ENCODE data around the gene IRAK1. TPM values are rescaled to one million over a fixed set of nuclear protein-coding genes. Genes with fewer than 3 reads are reported as not detected.
"Not testable (repeated sequence)": the region's sequence is repeated elsewhere in the genome, so short reads cannot be mapped to it uniquely, and the experiment has no call there.

The IRAK1 gene
- total RNA-seq, 1 experiment from 2014 or later: 147 TPM

DNA sequence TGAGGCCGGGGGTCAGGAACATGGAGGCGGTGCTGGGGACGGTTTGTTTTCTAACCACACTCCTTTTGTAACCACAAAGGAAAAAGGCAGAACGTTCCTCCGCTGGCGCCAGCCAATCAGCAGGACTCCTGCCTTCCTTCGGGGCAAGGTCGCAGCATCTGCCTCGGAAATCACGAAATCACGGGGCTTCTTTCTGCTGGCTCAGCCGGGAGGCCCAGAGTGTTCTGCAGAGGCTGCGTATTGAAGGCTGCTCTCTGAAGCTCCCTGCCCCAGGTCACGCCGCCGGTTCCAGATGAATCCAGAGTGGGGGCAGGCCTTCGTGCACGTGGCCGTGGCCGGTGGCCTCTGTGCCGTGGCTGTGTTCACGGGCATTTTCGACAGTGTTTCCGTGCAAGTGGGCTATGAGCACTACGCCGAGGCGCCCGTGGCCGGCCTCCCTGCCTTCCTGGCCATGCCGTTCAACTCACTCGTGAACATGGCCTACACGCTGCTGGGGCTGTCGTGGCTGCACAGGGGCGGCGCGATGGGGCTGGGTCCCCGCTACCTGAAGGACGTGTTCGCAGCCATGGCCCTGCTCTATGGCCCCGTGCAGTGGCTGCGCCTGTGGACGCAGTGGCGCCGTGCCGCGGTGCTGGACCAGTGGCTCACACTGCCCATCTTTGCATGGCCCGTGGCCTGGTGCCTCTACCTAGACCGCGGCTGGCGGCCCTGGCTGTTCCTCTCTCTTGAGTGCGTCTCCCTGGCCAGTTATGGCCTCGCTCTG is 37.8 kb downstream of the IRAK1 start:
- Histone ChIP-seq H3K9me3 (ENCODE audit: low read depth, low read length, poor library complexity, severe bottlenecking) (no peaks in the 10 kb centered on the region), H3K27me3 (replicated peaks; ENCODE audit: insufficient read depth, low read depth, low read length, poor library complexity) (no peaks in the 10 kb centered on the region), H3K4me3 (ENCODE audit: low read depth, low read length, poor library complexity, severe bottlenecking) (no peak overlapping the region), H3K4me1 (ENCODE audit: insufficient read depth, low read length, poor library complexity, severe bottlenecking) (no peaks in the 10 kb centered on the region), H3K27ac (ENCODE audit: low read depth, low read length, poor library complexity, severe bottlenecking) (no peak overlapping the region), H3K36me3 (ENCODE audit: insufficient read depth, low read length, poor library complexity, severe bottlenecking) (no peaks in the 10 kb centered on the region)
- no TSS peak for BruUV-seq (replicated peaks)
- POLR2A ChIA-PET (ENCODE audit: low non-redundant PET): no interaction called here
- no peak for DNase-seq (ENCODE audit: low spot score)
- CTCF ChIA-PET: no interaction called here
- intact Hi-C loops (cut with micrococcal nuclease; ENCODE audit: unreplicated experiment): no loop called here
- TF ChIP-seq, protein P1, sequence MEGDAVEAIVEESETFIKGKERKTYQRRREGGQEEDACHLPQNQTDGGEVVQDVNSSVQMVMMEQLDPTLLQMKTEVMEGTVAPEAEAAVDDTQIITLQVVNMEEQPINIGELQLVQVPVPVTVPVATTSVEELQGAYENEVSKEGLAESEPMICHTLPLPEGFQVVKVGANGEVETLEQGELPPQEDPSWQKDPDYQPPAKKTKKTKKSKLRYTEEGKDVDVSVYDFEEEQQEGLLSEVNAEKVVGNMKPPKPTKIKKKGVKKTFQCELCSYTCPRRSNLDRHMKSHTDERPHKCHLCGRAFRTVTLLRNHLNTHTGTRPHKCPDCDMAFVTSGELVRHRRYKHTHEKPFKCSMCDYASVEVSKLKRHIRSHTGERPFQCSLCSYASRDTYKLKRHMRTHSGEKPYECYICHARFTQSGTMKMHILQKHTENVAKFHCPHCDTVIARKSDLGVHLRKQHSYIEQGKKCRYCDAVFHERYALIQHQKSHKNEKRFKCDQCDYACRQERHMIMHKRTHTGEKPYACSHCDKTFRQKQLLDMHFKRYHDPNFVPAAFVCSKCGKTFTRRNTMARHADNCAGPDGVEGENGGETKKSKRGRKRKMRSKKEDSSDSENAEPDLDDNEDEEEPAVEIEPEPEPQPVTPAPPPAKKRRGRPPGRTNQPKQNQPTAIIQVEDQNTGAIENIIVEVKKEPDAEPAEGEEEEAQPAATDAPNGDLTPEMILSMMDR (conservative IDR thresholded peaks at IDR 0.05; ENCODE audit: low read depth, low read length): no peak
- no peak for TF ChIP-seq EZH2 (IDR thresholded peaks at IDR 0.05; ENCODE audit: borderline replicate concordance, low read depth, low read length, poor library complexity, severe bottlenecking)

DNA sequence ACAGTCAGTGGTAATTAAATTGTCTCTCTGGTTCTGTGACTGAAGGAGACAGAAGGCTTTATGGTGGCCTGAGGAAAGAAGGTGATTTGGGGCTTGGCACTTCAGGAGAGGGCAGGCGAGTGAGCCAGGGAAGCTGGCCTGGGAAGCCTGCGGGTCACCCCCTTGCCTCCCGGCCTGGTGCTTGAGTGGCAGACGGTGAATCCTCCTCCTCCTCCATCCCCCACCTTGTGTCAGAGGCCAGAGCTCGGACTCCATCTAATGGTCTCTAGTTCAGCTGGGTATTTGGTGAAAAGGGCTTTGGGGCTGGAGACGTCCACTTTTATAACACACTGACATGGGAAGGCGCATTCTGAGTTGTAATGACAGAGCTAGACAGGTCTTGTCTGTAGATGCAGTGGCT is 38.5 kb downstream of the IRAK1 start:
- ChIA-PET POLR2A (ENCODE audit: low non-redundant PET) (no interaction called here), CTCF (interaction anchor here (0.6 to 0.7 kb wide), 2 partner anchors 19 to 102 kb away, joined by 3 to 4 read pairs; no protein-coding TSS in a partner anchor)
- no peak for TF ChIP-seq EZH2 (IDR thresholded peaks at IDR 0.05; ENCODE audit: borderline replicate concordance, low read depth, low read length, poor library complexity, severe bottlenecking)
- TF ChIP-seq, protein P1 (conservative IDR thresholded peaks at IDR 0.05; ENCODE audit: low read depth, low read length): no peak
- intact Hi-C loops (cut with micrococcal nuclease; ENCODE audit: unreplicated experiment): no loop called here
- Histone ChIP-seq H3K27me3 (replicated peaks; ENCODE audit: insufficient read depth, low read depth, low read length, poor library complexity) (no peaks in the 10 kb centered on the region), H3K36me3 (ENCODE audit: insufficient read depth, low read length, poor library complexity, severe bottlenecking) (no peaks in the 10 kb centered on the region), H3K9me3 (ENCODE audit: low read depth, low read length, poor library complexity, severe bottlenecking) (no peaks in the 10 kb centered on the region), H3K4me3 (ENCODE audit: low read depth, low read length, poor library complexity, severe bottlenecking) (no peak overlapping the region), H3K27ac (ENCODE audit: low read depth, low read length, poor library complexity, severe bottlenecking) (no peak overlapping the region), H3K4me1 (ENCODE audit: insufficient read depth, low read length, poor library complexity, severe bottlenecking) (no peaks in the 10 kb centered on the region)
- DNase-seq (ENCODE audit: low spot score): no peak
- no TSS peak for BruUV-seq (replicated peaks)

DNA sequence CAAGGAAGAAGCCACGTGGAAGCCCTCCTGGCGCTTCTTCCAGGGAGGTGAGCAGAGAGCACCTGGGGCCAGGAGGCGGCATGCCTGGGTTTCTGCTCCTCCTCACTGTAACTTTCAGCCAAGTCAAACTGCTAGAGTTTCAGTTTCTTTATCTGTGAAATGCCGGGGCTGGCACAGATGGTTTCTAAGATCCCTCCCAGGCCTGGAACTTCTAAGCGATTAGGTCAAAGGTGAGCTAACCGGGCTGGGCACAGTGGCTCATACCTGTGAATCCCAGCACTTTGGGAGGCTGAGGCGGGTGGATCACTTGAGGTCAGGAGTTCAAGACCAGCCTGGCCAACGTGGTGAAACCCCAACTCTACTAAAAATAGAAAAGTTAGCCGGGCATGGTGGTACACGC is 39.3 kb downstream of the IRAK1 start:
- H3K4me3 ChIP-seq (ENCODE audit: low read depth, low read length, poor library complexity, severe bottlenecking); H3K36me3 ChIP-seq (ENCODE audit: insufficient read depth, low read length, poor library complexity, severe bottlenecking); H3K9me3 ChIP-seq (ENCODE audit: low read depth, low read length, poor library complexity, severe bottlenecking); POLR2A ChIA-PET (ENCODE audit: low non-redundant PET); H3K4me1 ChIP-seq (ENCODE audit: insufficient read depth, low read length, poor library complexity, severe bottlenecking); intact Hi-C loops (cut with micrococcal nuclease; ENCODE audit: unreplicated experiment); DNase-seq (ENCODE audit: low spot score); CTCF ChIA-PET; H3K27ac ChIP-seq (ENCODE audit: low read depth, low read length, poor library complexity, severe bottlenecking); BruUV-seq (replicated peaks); H3K27me3 ChIP-seq (replicated peaks; ENCODE audit: insufficient read depth, low read depth, low read length, poor library complexity): not testable (repeated sequence)
